HepG2 (cell line): Measurements from ENCODE around the gene THEMIS. TPM values are rescaled to one million over a fixed set of nuclear protein-coding genes. Genes with fewer than 3 reads are reported as not detected.

ENCODE experiments used
- ATAC-seq: fragments of 200-7000 bp; cut with Tn5 transposase; 3 replicates; pipeline ENCODE4 v1.9.1; 2020; ENCODE audit warnings: mild to moderate bottlenecking, moderate library complexity
- BruUV-seq: library from RNA; stranded (reverse); fragments of 400-500 nt; replicated peaks from 2 replicates; lab custom pipeline; 2021; lab: Mats Ljungman, UMichigan
- CTCF ChIA-PET: fragments of 300-600 bp; formaldehyde crosslinking; extraction: SDS; loops from one replicate; lab custom pipeline; 2021; ENCODE audit warnings: low total read pairs, inconsistent platforms, low intra/inter-chr PET ratio; lab: Yijun Ruan, JAX
- POLR2A ChIA-PET: fragments of 350-600 bp; sonication (Branson Sonifier 250); formaldehyde crosslinking; loops from one replicate; lab custom pipeline; 2020; ENCODE audit warnings: antibody characterized with exemption, inconsistent platforms; lab: Yijun Ruan, JAX
- DNase-seq: peaks from one replicate; pipeline ENCODE4 v3.0.0-alpha.2; 2015; ENCODE audit warnings: low spot score
- FAIRE-seq: peaks from 3 replicates; lab custom pipeline; 2011; peaks lifted over from hg19 to GRCh38; lab: Jason Lieb, UNC
- H2AFZ ChIP-seq: one replicate; pipeline ENCODE4 v1.6.1; 2011; ENCODE audit warnings: low read length, inconsistent platforms
- H3K27ac ChIP-seq: fragments of 300-600 bp; 3 replicates; pipeline ENCODE4 v1.8.0; 2011; ENCODE audit warnings: mixed run types, mild to moderate bottlenecking, mixed read lengths, low read length, inconsistent platforms; ENCODE audit not compliant: insufficient read depth; ENCODE audit errors: extremely low read length
- H3K27me3 ChIP-seq, 2 experiments: fragments of 200-600 bp in 1 of 2; 2 replicates in 1 of 2; 3 replicates in 1 of 2; pipeline versions ENCODE4 v1.6.0 to v1.8.0; 2011; ENCODE audit warnings: low read length in 2 of 2, mild to moderate bottlenecking in 2 of 2, moderate library complexity in 2 of 2, inconsistent platforms in 1 of 2; ENCODE audit not compliant: insufficient read depth in 2 of 2, control insufficient read depth in 1 of 2
- H3K36me3 ChIP-seq, 2 experiments: fragments of 200-600 bp in 1 of 2; replicated peaks in 1 of 2; 2 replicates in 1 of 2; 3 replicates in 1 of 2; pipeline versions ENCODE4 v1.5.1 to v1.8.0; 2011; ENCODE audit warnings: low read length in 2 of 2, inconsistent platforms in 1 of 2; ENCODE audit not compliant: insufficient read depth in 2 of 2, control insufficient read depth in 1 of 2
- H3K4me1 ChIP-seq: 2 replicates; pipeline ENCODE4 v1.5.1; 2012; ENCODE audit warnings: low read length, inconsistent platforms; ENCODE audit not compliant: insufficient read depth
- H3K4me2 ChIP-seq: 2 replicates; pipeline ENCODE4 v1.6.0; 2011; ENCODE audit warnings: low read depth, low read length, inconsistent platforms
- H3K4me3 ChIP-seq, 3 experiments: fragments of 200-600 bp in 1 of 3; sonication (generic), shearing (Covaris generic) in 1 of 3; replicated peaks in 1 of 3; 2 replicates each; pipeline ENCODE4 v1.5.1; 2011 to 2016; ENCODE audit warnings: low read length in 3 of 3, inconsistent platforms in 2 of 3, low read depth in 2 of 3, mild to moderate bottlenecking in 2 of 3, control low read depth in 1 of 3, mixed read lengths in 1 of 3; ENCODE audit not compliant: insufficient read depth in 1 of 3
- H3K79me2 ChIP-seq: one replicate; pipeline ENCODE4 v1.6.1; 2011; ENCODE audit warnings: low read length, inconsistent platforms; ENCODE audit not compliant: insufficient read depth
- H3K9ac ChIP-seq: 2 replicates; pipeline ENCODE4 v1.6.0; 2011; ENCODE audit warnings: mild to moderate bottlenecking, low read depth, low read length, inconsistent platforms; ENCODE audit not compliant: insufficient read depth
- H3K9me3 ChIP-seq: 2 replicates; pipeline ENCODE4 v1.5.1; 2012; ENCODE audit warnings: mild to moderate bottlenecking, low read length
- H4K20me1 ChIP-seq: 2 replicates; pipeline ENCODE4 v1.6.0; 2011; ENCODE audit warnings: inconsistent platforms, mild to moderate bottlenecking, low read length, moderate library complexity; ENCODE audit not compliant: insufficient read depth
- BRCA1 ChIP-seq: sonication (generic); formaldehyde crosslinking; IDR thresholded peaks from 2 replicates; pipeline ENCODE4 v1.4.0; 2020; ENCODE audit warnings: missing genetic modification reagents
- CBX5 ChIP-seq: sonication (generic); formaldehyde crosslinking; IDR thresholded peaks from 2 replicates; pipeline ENCODE4 v1.4.0; 2020; ENCODE audit warnings: missing genetic modification reagents, borderline replicate concordance
- ETS1 ChIP-seq: sonication (generic); formaldehyde crosslinking; IDR thresholded peaks from 2 replicates; pipeline ENCODE4 v1.4.0; 2020; ENCODE audit warnings: missing genetic modification reagents
- GATAD1 ChIP-seq: IDR thresholded peaks from 2 replicates; pipeline ENCODE4 v1.6.1; 2016; ENCODE audit warnings: missing genetic modification reagents, missing compliant biosample characterization
- HNF1B ChIP-seq: sonication (generic); formaldehyde crosslinking; IDR thresholded peaks from 2 replicates; pipeline ENCODE4 v1.5.1; 2020; ENCODE audit warnings: mild to moderate bottlenecking, moderate library complexity, missing genetic modification reagents
- KDM2A ChIP-seq: sonication (generic); formaldehyde crosslinking; IDR thresholded peaks from 2 replicates; pipeline ENCODE4 v1.4.0; 2020; ENCODE audit warnings: low read depth, missing genetic modification reagents, borderline replicate concordance
- KDM6A ChIP-seq: IDR thresholded peaks from 2 replicates; pipeline ENCODE4 v1.6.1; 2016; ENCODE audit warnings: low read depth
- MEIS1 ChIP-seq: sonication (generic); formaldehyde crosslinking; IDR thresholded peaks from 2 replicates; pipeline ENCODE4 v1.9.0; 2021; ENCODE audit warnings: mild to moderate bottlenecking, missing genetic modification reagents, moderate library complexity, borderline replicate concordance
- NFIC ChIP-seq: IDR thresholded peaks from 2 replicates; pipeline ENCODE4 v1.6.1; 2012; ENCODE audit warnings: mild to moderate bottlenecking, low read length, inconsistent platforms
- SMC3 ChIP-seq: IDR thresholded peaks from 2 replicates; pipeline ENCODE4 v1.6.1; 2011; ENCODE audit warnings: low read length, improper control_type of control experiment
- XRCC5 ChIP-seq: fragments of 200-400 bp; formaldehyde crosslinking; optimal IDR thresholded peaks from 2 replicates; pipeline ENCODE3; 2017; ENCODE audit warnings: mild to moderate bottlenecking, low read length
- YEATS2 ChIP-seq: sonication (generic); formaldehyde crosslinking; IDR thresholded peaks from 2 replicates; pipeline ENCODE4 v1.4.0; 2020; ENCODE audit warnings: missing genetic modification reagents, borderline replicate concordance
- ZBTB39 ChIP-seq: sonication (generic); formaldehyde crosslinking; IDR thresholded peaks from 2 replicates; pipeline ENCODE4 v1.5.0; 2020; ENCODE audit warnings: missing genetic modification reagents
- ZMYM2 ChIP-seq: sonication (generic); formaldehyde crosslinking; IDR thresholded peaks from 2 replicates; pipeline ENCODE4 v1.8.0; 2022; ENCODE audit warnings: mild to moderate bottlenecking, missing genetic modification reagents
- ZNF121 ChIP-seq: sonication (generic); formaldehyde crosslinking; IDR thresholded peaks from 2 replicates; pipeline ENCODE4 v1.5.0; 2020; ENCODE audit warnings: mild to moderate bottlenecking, missing genetic modification reagents
- ZNF207 ChIP-seq: fragments of 450-650 bp; IDR thresholded peaks from 2 replicates; pipeline ENCODE4 v1.6.1; 2016; ENCODE audit warnings: antibody characterized with exemption, borderline replicate concordance
- ZNF350 ChIP-seq: sonication (generic); formaldehyde crosslinking; IDR thresholded peaks from 2 replicates; pipeline ENCODE4 v1.4.0; 2020; ENCODE audit warnings: mild to moderate bottlenecking, low read depth, missing genetic modification reagents, borderline replicate concordance
- ZNF513 ChIP-seq: sonication (generic); formaldehyde crosslinking; conservative IDR thresholded peaks from 2 replicates; pipeline ENCODE4 v1.5.0; 2020; ENCODE audit warnings: missing genetic modification reagents
- ZNF569 ChIP-seq: sonication (generic); formaldehyde crosslinking; IDR thresholded peaks from 2 replicates; pipeline ENCODE4 v1.5.0; 2020; ENCODE audit warnings: mild to moderate bottlenecking, missing genetic modification reagents, moderate library complexity, borderline replicate concordance
- ZNF674 ChIP-seq: sonication (generic); formaldehyde crosslinking; IDR thresholded peaks from 2 replicates; pipeline ENCODE4 v1.5.0; 2020; ENCODE audit warnings: low read depth, mild to moderate bottlenecking, missing genetic modification reagents
- in situ Hi-C: cut with HindIII; loops from 2 replicates; pipeline ENCODE4 v1.10.0; 2017; ENCODE audit warnings: low pct_unique_long_range_greater_than_20kb; ENCODE audit not compliant: extremely low pct_ligation_motif_present
- intact Hi-C: fragments of 100-400 bp; cut with micrococcal nuclease; formaldehyde crosslinking; loops from one replicate; pipeline ENCODE4 v1.10.0; 2022; ENCODE audit not compliant: unreplicated experiment
- polyA plus RNA-seq, 8 experiments: library from polyadenylated mRNA; depleted of rRNA in 3 of 8; stranded (reverse) in 7 of 8; unstranded in 1 of 8; fragments of >200 nt; fragmentation: Illumina TruSeq in 4 of 8; extraction: Trizol in 4 of 8; gene quantifications; 2 replicates each; pipeline versions ENCODE4 v1.2.1 to v1.2.3, GENCODE V29; 2011 to 2016; ENCODE audit warnings: low read depth in 4 of 8, missing spikeins in 1 of 8, mixed read lengths in 1 of 8; ENCODE audit not compliant: insufficient read depth in 1 of 8
- total RNA-seq, 5 experiments: library from RNA; depleted of rRNA; stranded (reverse); fragments of >200 nt; fragmentation: Illumina TruSeq; extraction: Trizol; gene quantifications; 2 replicates each; pipeline ENCODE4 v1.2.3, GENCODE V29; 2016; ENCODE audit warnings: low read depth in 1 of 5

The THEMIS gene
- total and polyA plus RNA-seq, 2 of the 13 experiments (the other 11 are each of a cell fraction or from before 2014, with no cell fraction given): not detected

GRCh38 chr6:127686084-127686483, 214.8 kb downstream of the THEMIS start:
- no peak overlapping the region for H3K4me2 ChIP-seq
- no peak overlapping the region for H3K9ac ChIP-seq
- no peaks in the 10 kb centered on the region for H3K79me2 ChIP-seq
- no peaks in the 10 kb centered on the region for H3K9me3 ChIP-seq
- no peaks in the 10 kb centered on the region for H4K20me1 ChIP-seq
- FAIRE-seq (no peak), DNase-seq (no peak), ATAC-seq (no peak)
- no peaks in the 10 kb centered on the region for H3K36me3 ChIP-seq
- H3K4me3 ChIP-seq: no peak overlapping the region
- H3K27ac ChIP-seq: no peak overlapping the region
- in situ Hi-C loops (no loop called here), intact Hi-C loops (no loop called here)
- no peaks in the 10 kb centered on the region for H3K4me1 ChIP-seq
- no peak for TF ChIP-seq YEATS2 (CRISPR knock-in tag)
- no peak for TF ChIP-seq KDM6A (CRISPR knock-in tag)
- no peak for TF ChIP-seq KDM2A (CRISPR knock-in tag)
- TF ChIP-seq ZNF513 (CRISPR knock-in tag): no peak
- TF ChIP-seq ETS1: no peak
- TF ChIP-seq ZNF350 (CRISPR knock-in tag): no peak
- TF ChIP-seq MEIS1 (CRISPR knock-in tag): no peak
- no peak for TF ChIP-seq NFIC
- no peak for TF ChIP-seq BRCA1 (CRISPR knock-in tag)
- TF ChIP-seq SMC3: no peak
- no peak for TF ChIP-seq CBX5 (CRISPR knock-in tag)
- no peak for TF ChIP-seq ZNF569
- TF ChIP-seq HNF1B (CRISPR knock-in tag): no peak
- no peak for TF ChIP-seq ZMYM2 (CRISPR knock-in tag)
- TF ChIP-seq XRCC5: no peak
- TF ChIP-seq ZBTB39 (CRISPR knock-in tag): no peak
- TF ChIP-seq ZNF674 (CRISPR knock-in tag): no peak
- no peak for TF ChIP-seq ZNF207
- TF ChIP-seq ZNF121 (CRISPR knock-in tag): no peak
- no peak for TF ChIP-seq GATAD1 (CRISPR knock-in tag)
- ChIA-PET POLR2A (no interaction called here), CTCF (no interaction called here)
- no peak overlapping the region for H2AFZ ChIP-seq
- no TSS peak for BruUV-seq
- 0 out of 5 replicates have a peak, but pooled peaks cover 0 to 4% of the 10 kb centered on the region in 2 experiments for H3K27me3 ChIP-seq
